Fibroblast of skin of left biceps (primary cell): ENCODE results near the gene AGMO.
"Not testable (repeated sequence)": the region's sequence is repeated elsewhere in the genome, so short reads cannot be mapped to it uniquely, and the experiment has no call there.

Source experiments
- DNase-seq, 2 experiments: peaks; one replicate each; pipeline ENCODE4 v3.0.0-alpha.2; 2013; ENCODE audit warnings: low read depth in 2 of 2

AGMO gene

GRCh38 chr7:15559416-15559928, 2.3 kb downstream of the AGMO start:
- no peak for DNase-seq

- no peak for DNase-seq
These were observed 3.1 kb downstream of the AGMO start for GRCh38 chr7:15558756-15559155.

- no peak for DNase-seq
These were observed 4.1 kb downstream of the AGMO start for GRCh38 chr7:15557686-15558085.

- no peak for DNase-seq
These were observed 4.6 kb downstream of the AGMO start for GRCh38 chr7:15557186-15557585.

GRCh38 chr7:15556339-15557105, 5.3 kb downstream of the AGMO start:
- no peak for DNase-seq

GRCh38 chr7:15555381-15555859, 6.4 kb downstream of the AGMO start:
- peak in 1 of 2 experiments; percentile 14 for DNase-seq

GRCh38 chr7:15554744-15555143, 7.1 kb downstream of the AGMO start:
- DNase-seq = no peak

GRCh38 chr7:15554081-15554480, 7.7 kb downstream of the AGMO start:
- DNase-seq = peak; percentile 49 to 52

- DNase-seq = not testable (repeated sequence)
These were observed 14.5 kb downstream of the AGMO start for GRCh38 chr7:15547320-15547719.

- no peak for DNase-seq
These were observed 15.5 kb downstream of the AGMO start for GRCh38 chr7:15546272-15546792.

- no peak for DNase-seq
These were observed 17.8 kb downstream of the AGMO start for GRCh38 chr7:15544050-15544449.

GRCh38 chr7:15543256-15543655, 18.6 kb downstream of the AGMO start:
- no peak for DNase-seq

GRCh38 chr7:15527648-15528047, 34.2 kb downstream of the AGMO start:
- no peak for DNase-seq

- DNase-seq = no peak
These were observed 36.1 kb downstream of the AGMO start for GRCh38 chr7:15525652-15526263.

GRCh38 chr7:15524077-15524476, 37.7 kb downstream of the AGMO start:
- no peak for DNase-seq

- DNase-seq = not testable (repeated sequence)
These were observed 44.0 kb downstream of the AGMO start for GRCh38 chr7:15517865-15518264.

- peak; percentile 44 to 46 for DNase-seq
These were observed 46.6 kb downstream of the AGMO start for GRCh38 chr7:15515252-15515651.

- no peak for DNase-seq
These were observed 53.6 kb downstream of the AGMO start for GRCh38 chr7:15508258-15508657.

- no peak for DNase-seq
These were observed 54.1 kb downstream of the AGMO start for GRCh38 chr7:15507708-15508107.

GRCh38 chr7:15507171-15507570, 54.6 kb downstream of the AGMO start:
- DNase-seq = no peak

GRCh38 chr7:15505761-15506160, 56.1 kb downstream of the AGMO start:
- no peak for DNase-seq

- no peak for DNase-seq
These were observed 57.5 kb downstream of the AGMO start for GRCh38 chr7:15504351-15504750.
